Endometrial microvascular endothelial cells (primary cell): ENCODE data around the gene PTCH1. TPM values are rescaled to one million over a fixed set of nuclear protein-coding genes. Genes with fewer than 3 reads are reported as not detected.

Experiments
- in situ Hi-C: cut with HindIII; loops from 2 replicates; pipeline ENCODE4 v1.10.0; 2017; ENCODE audit warnings: low sequenced_read_pairs, low pct_unique_long_range_greater_than_20kb; ENCODE audit errors: inconsistent ontology term
- total RNA-seq: library from RNA; depleted of rRNA; stranded (reverse); fragments of >200 nt; gene quantifications from one replicate; pipeline ENCODE4 v1.2.3, GENCODE V29; 2015; ENCODE audit errors: inconsistent ontology term

The PTCH1 gene
- total RNA-seq, 1 donor from 2014 or later, result 0.09 TPM

DNA sequence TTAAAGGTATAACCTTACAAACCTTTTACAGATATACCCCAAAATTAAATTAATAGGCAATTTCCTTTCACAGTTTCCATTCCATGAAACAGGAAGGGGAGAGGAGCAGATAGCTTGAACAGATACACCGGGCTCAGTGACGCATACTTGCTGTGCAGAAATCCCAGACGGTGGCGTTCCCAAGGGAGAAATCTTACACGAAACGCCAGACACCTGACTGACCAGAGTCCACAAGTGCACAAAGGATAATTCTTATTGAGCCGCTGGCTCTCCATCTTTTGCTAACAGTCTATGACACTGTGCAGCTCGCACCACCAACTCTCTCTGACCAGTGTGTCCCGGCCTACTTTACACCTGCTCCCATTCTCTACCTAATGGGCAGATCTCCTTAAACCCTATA lies 37.4 kb downstream of the PTCH1 start:
- in situ Hi-C loops, result no loop called here

DNA sequence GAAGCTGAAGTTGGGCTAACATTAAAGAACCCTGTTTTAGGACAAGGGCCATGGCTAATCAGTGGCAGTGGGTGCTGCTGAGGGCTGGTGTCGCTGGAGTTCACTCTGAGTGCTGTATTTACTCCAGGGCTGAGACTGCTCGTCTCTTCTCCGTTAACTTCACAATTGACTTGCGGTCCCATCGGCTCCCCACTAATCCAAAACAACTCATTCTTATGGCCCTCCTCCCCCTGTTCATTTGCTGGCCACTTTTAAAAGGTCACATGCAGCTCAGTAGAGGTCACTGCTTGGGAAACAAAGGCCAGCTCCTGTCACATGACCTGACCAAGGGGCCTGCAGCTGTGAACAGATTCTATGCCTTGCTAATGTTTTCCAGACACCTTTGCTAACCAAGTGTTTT lies 38.4 kb downstream of the PTCH1 start:
- in situ Hi-C loops, result no loop called here

- in situ Hi-C loops, result no loop called here
These were observed 38.9 kb downstream of the PTCH1 start for GRCh38 chr9:95477885-95478284.

DNA sequence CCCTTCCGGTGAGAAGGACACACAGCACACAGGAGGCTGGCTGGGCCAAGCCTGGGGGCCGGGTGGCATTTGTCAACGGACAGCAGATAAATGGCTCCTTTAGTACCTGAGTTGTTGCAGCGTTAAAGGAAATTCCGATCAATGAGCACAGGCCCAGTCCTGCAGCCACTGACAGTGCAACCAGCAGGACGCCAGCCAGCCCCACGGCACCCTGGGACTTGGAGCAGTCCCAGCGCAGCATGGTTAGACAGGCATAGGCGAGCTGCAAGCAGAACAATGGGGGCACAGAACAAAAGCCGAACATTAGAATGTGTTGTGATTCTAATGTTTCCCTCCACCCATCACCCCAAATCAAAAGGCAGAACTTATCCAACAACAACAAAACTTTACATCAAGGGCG lies 39.3 kb downstream of the PTCH1 start:
- in situ Hi-C loops, result no loop called here

DNA sequence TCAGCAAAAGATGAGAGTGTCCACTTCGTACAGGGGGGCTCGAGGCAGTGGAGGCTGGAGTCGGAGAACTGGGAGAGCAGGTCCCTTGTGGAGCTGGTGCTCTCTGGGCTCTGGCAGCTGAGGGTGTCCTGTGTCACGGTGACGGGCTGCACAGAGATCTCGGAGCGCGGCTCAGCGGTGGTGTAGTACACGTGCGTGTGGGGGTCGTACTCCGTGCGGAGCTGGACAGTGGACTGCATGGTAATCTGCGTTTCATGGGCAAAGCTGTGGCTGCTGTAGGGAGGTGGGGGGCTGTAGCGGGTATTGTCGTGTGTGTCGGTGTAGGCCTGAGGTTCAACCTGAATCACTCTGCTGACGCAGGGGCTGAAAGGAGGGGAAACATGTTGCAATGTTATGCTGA lies 48.0 kb downstream of the PTCH1 start:
- in situ Hi-C loops, result no loop called here

- in situ Hi-C loops, result no loop called here
These were observed 51.7 kb downstream of the PTCH1 start for GRCh38 chr9:95465115-95465514.

GRCh38 chr9:95463148-95464060 lies 53.4 kb downstream of the PTCH1 start:
- in situ Hi-C loops, result no loop called here

GRCh38 chr9:95462249-95463147 lies 54.3 kb downstream of the PTCH1 start:
- in situ Hi-C loops, result no loop called here

DNA sequence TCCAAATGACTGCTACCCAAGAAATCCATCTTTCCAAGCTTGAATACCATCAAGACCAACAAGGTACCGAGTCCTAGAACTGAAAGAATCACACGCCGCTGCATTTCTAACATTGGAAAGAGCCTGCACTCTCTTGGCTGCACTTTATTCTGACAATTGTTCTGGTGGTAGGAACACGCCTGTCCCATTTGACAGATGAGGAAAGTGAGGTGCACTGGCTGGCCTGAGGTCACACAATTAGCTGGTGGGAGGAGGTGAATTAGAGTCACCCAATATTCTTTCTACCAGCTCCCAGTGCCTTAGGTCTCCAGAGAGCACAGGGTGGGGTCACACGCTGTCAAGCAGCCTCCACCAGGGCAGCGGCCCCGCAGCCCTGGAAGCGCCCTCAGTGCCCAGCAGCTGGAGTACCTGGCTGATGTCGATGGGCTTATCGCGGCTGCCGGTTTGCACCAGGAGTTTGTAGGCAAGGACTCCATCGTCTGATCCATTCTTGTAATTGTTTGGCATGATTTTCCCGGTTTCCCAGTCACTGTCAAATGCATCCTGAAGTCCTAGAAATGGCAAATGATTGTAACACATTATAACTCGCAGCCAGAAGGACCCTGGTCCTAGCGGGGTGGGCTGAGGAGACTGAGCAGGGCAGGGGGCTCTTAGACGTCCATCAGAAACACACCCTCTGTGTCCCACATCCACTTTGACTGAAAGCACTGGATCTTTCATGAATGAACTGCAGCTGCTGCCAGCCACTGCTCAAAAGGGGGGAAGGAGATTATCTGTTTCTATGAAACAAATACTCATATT lies 55.1 kb downstream of the PTCH1 start:
- in situ Hi-C loops, result no loop called here

GRCh38 chr9:95460518-95461164 lies 56.1 kb downstream of the PTCH1 start:
- in situ Hi-C loops, result no loop called here

DNA sequence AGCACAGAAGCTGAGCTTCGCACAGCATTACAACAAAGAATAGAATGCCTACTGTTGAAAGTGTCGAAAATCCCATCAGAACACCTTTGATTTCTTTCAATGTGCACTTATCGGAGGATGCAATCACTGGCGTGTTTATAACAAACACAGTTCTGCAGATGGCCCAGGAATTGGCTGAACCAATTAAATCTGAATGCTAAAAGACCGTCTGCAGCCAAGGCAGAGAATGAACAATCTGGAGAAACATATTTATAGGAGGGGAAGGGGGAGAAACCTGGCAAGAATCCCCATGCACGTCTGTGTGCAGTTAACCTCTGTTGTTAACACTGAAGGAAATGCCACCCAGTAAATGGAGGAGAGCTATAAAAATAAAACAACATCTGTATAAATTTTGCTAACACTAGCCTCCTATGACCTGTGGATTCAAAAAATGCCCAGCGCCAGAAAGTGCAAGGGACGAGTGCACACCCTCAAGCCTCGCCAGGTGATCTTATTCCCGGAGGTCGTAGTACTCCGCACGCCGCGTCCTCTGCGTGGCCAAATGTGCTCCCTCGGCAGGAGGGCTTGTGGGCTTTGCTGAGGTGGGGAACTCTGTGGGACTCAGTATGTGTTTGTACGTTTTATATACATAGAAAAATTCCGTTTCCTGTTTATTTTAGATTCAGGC lies 56.8 kb downstream of the PTCH1 start:
- in situ Hi-C loops, result no loop called here

- in situ Hi-C loops, result no loop called here
These were observed 57.6 kb downstream of the PTCH1 start for GRCh38 chr9:95459178-95459577.

DNA sequence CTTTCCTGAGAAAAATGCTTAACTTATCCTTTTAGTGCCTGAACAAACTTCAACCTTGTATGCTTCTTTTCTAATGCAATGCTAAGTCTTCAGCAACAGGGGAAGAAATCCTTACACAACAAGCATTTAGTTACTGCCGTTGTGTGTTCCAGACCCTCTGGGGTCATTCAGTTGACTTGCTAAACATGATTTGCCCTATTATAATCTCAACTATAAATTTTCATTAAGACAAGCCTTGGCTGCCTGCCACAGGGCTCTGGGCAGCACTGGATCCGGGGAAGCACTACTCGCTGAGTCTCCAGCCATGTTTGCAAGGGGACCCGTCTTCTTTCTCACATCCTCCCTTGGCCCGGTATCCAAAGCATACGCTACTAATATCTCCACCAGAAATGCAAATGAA lies 58.1 kb downstream of the PTCH1 start:
- in situ Hi-C loops, result no loop called here

- in situ Hi-C loops, result no loop called here
These were observed 59.0 kb downstream of the PTCH1 start for GRCh38 chr9:95457769-95458168.

DNA sequence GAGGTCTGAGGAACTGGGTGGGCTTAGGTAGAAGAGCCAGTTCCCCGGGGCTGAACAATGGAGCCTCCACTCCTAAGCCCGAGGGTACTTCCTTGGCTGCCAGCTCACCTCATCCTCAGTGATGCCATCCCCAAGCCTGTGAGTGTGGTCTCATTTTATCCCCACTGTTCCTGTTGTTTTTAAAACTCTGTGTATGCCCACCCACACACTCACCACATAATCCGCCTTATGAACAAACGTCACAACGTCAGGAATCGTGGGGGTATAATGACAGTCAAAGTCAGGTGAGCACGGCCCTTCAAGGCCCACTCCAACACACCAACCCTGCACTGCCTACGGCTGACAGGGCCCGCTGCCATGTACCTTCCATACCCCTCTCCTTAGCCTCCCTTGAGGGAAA lies 61.1 kb downstream of the PTCH1 start:
- in situ Hi-C loops, result no loop called here

GRCh38 chr9:95452176-95452575 lies 64.6 kb downstream of the PTCH1 start:
- in situ Hi-C loops, result no loop called here

DNA sequence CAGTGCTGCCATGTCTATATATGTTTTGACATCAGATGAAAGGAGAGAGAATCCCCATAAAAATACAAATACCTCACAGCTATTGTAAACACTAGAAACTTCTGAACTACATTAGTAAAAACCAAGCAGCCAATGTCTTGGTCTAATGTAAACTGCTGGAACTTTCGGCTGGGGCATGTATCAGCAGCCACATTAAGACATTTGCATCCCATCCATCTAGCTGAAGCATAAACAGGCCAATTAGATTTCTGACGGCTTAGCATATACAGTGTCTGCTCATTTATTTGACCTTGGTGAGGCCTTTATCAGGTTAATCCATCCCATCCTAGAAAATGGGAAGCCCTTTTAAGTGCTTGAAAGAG lies 65.7 kb downstream of the PTCH1 start:
- in situ Hi-C loops, result no loop called here
